Nephron (organoid): ENCODE measurements around the gene OSER1.

Experiments
- H3K27ac Mint-ChIP-seq, 3 experiments: 2 replicates each; pipeline ENCODE4 v1.8.0; 2020; ENCODE audit warnings: mixed read lengths in 3 of 3, mild to moderate bottlenecking in 2 of 3, moderate library complexity in 1 of 3
- H3K27me3 Mint-ChIP-seq: 2 replicates; pipeline ENCODE4 v1.8.0; 2021; ENCODE audit warnings: low read depth, mild to moderate bottlenecking, moderate library complexity, mixed read lengths
- H3K36me3 Mint-ChIP-seq: 2 replicates; pipeline ENCODE4 v1.8.0; 2020; ENCODE audit warnings: low read depth, mixed read lengths
- H3K4me1 Mint-ChIP-seq: 2 replicates; pipeline ENCODE4 v1.8.0; 2020; ENCODE audit warnings: mixed read lengths
- H3K4me3 Mint-ChIP-seq, 3 experiments: 2 replicates each; pipeline ENCODE4 v1.8.0; 2020; ENCODE audit warnings: mild to moderate bottlenecking in 3 of 3, mixed read lengths in 3 of 3, moderate library complexity in 2 of 3
- H3K9me3 Mint-ChIP-seq: 2 replicates; pipeline ENCODE4 v1.8.0; 2020; ENCODE audit warnings: mixed read lengths
- TF ChIP-seq, protein P1 (sequence below), 3 experiments: fragments of 200-600 bp; sonication (generic); IDR thresholded peaks; one replicate each; pipeline ENCODE4 v1.5.0; 2021; ENCODE audit warnings: antibody characterized with exemption in 3 of 3; ENCODE audit not compliant: unreplicated experiment in 3 of 3

Gene OSER1

DNA sequence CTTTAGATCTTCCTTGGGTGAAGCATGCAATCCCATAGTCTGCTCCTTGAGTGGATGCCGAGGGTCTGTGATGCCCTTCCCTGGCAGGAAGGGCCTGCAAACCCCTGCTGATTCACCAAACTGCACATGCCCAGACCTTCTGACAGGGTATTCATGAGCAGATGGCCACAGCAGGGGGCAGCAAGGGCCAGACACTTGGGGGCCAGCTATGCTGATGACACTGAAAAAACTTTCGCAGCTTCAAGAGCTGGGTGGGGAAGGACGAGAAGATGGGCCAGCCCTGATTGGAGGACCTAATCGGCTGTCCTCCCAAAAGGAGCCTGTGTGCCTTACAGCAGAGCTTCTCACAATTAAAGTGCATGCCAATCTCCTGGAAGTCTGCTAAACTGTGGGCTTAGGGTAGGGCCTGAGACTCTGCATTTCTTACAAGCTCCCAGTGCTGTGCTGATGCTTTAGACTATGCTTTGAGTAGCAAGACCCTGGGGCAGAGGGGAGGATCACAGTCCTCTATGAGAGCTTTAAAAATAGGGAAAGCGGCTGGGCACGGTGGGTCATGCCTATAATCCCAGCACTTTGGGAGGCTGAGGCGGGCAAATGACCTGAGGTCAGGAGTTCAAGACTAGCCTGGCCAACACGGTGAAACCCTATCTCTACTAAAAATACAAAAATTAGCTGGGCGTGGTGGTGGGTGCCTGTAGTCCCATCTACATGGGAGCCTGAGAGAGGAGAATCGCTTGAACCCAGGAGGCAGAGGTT, 21.3 kb upstream of the OSER1 start:
- Mint-ChIP-seq H3K36me3 (no peaks in the 10 kb centered on the region), H3K4me1 (no peaks in the 10 kb centered on the region), H3K9me3 (no peaks in the 10 kb centered on the region), H3K27me3 (no peaks in the 10 kb centered on the region), H3K27ac (no peak overlapping the region), H3K4me3 (no peak overlapping the region)
- TF ChIP-seq, protein P1, sequence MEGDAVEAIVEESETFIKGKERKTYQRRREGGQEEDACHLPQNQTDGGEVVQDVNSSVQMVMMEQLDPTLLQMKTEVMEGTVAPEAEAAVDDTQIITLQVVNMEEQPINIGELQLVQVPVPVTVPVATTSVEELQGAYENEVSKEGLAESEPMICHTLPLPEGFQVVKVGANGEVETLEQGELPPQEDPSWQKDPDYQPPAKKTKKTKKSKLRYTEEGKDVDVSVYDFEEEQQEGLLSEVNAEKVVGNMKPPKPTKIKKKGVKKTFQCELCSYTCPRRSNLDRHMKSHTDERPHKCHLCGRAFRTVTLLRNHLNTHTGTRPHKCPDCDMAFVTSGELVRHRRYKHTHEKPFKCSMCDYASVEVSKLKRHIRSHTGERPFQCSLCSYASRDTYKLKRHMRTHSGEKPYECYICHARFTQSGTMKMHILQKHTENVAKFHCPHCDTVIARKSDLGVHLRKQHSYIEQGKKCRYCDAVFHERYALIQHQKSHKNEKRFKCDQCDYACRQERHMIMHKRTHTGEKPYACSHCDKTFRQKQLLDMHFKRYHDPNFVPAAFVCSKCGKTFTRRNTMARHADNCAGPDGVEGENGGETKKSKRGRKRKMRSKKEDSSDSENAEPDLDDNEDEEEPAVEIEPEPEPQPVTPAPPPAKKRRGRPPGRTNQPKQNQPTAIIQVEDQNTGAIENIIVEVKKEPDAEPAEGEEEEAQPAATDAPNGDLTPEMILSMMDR (IDR thresholded peaks at IDR 0.05; ENCODE audit: unreplicated experiment in 3 of 3), result no peak

DNA sequence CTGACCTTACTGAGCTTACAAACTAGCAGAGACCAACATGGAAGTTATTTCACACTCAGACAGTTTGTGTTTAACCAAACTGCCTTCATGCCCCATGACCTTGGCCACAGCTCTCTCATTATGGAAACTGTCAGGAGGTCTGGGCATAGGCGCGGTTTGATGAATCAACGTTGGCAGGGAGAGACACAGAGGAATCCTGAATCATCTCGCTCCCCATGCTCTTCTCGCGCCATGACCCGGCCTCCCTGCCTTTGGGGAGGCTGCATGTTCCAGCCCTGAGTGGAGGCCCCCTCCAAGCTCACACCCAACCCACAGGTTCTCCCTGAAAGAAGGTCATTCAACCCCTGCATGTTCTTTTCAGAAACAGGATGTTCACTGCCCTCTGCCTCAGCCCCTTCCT, 20.6 kb upstream of the OSER1 start:
- Mint-ChIP-seq H3K9me3 (no peaks in the 10 kb centered on the region), H3K27ac (no peak overlapping the region), H3K27me3 (no peaks in the 10 kb centered on the region), H3K4me1 (no peaks in the 10 kb centered on the region), H3K4me3 (no peak overlapping the region), H3K36me3 (no peaks in the 10 kb centered on the region)
- TF ChIP-seq, protein P1 (IDR thresholded peaks at IDR 0.05; ENCODE audit: unreplicated experiment in 3 of 3), result no peak

DNA sequence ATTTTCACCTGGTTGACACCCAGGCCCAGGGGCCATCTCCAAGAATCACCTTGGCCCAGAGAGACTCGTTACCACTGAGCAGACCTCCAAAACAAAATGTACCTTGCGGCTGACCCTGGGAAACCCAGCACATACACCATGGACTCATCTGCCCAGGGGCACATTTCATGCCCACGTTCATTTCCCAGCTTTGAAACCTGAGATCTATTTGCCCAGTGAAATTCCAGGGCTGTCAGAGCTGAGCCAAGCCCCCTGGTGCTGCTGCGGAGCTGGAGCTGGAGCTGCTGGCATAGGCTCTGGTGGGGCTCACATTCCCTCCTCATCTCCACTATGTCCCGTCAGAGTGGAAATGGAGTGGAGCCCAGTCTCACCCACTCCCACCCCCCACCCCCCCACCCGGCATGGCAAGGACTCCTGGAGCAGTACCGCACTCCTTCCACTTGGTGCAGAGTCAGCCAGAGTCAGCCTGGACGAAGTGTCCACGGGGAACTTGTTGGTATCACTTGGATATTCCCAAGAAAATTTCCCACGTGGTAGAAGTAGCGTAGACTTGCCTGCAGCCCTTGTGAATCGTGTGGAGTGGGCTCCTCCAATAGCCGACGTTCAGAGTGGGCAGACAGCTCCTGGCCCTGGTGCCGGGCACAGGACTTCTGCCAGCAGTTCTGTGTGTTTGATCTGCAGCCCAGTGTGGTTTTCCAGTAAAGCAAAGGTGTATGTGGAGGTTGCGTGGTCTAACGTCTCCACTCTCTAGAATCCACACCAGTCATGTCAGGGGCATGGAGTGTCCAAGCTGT, 18.1 kb upstream of the OSER1 start:
- H3K9me3 Mint-ChIP-seq, result no peaks in the 10 kb centered on the region
- H3K27me3 Mint-ChIP-seq, result no peaks in the 10 kb centered on the region
- no peaks in the 10 kb centered on the region for H3K36me3 Mint-ChIP-seq
- H3K27ac Mint-ChIP-seq, result no peak overlapping the region
- TF ChIP-seq, protein P1 (IDR thresholded peaks at IDR 0.05; ENCODE audit: unreplicated experiment in 3 of 3), result no peak
- H3K4me3 Mint-ChIP-seq, result no peak overlapping the region
- no peaks in the 10 kb centered on the region for H3K4me1 Mint-ChIP-seq

DNA sequence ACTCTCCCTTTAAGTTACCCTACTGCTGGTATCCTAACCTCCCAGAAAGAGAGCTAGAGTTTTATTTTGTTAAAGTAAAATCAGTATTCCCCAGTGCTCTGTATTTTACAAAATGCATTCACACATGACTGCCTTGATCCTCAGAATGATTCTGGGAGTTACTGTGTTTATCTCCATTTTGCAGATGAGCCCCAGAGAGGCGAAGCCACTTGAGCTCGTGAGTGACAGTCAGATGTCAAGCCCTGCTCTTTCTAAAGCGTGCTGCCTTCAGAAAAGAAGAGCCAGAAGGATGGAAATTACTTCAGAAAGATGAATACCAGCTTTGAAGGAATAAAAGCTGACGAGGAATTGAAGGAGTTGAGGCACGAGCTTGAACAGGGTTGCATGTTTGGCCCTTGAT, 14.1 kb upstream of the OSER1 start:
- no peaks in the 10 kb centered on the region for H3K9me3 Mint-ChIP-seq
- H3K4me3 Mint-ChIP-seq, result no peak overlapping the region

DNA sequence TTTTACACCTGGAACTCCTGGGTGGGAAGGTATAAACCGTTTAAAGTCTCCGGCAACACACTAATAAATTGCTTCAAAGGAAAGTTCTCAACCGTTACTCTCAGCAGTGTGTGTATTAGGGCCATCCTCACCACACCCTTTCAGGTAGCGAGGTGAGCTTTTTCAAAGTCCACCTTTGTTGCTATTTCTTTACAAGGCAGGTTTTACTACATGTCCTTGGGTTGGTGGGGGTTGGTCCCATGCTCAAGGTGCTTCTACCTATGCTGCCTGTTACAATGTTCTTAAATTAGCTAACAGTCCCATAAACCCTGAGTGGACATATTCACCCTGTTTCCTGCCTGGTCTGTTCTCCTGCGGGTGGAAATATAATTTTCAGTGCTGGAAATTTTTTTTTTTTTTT, 13.2 kb upstream of the OSER1 start:
- H3K9me3 Mint-ChIP-seq, result no peaks in the 10 kb centered on the region
- TF ChIP-seq, protein P1 (IDR thresholded peaks at IDR 0.05; ENCODE audit: unreplicated experiment in 3 of 3), result no peak
- no peaks in the 10 kb centered on the region for H3K27me3 Mint-ChIP-seq
- H3K27ac Mint-ChIP-seq, result no peak overlapping the region
- H3K36me3 Mint-ChIP-seq, result no peaks in the 10 kb centered on the region
- H3K4me1 Mint-ChIP-seq, result no peaks in the 10 kb centered on the region
- H3K4me3 Mint-ChIP-seq, result no peak overlapping the region

More for the DNA sequence above, 14.1 kb upstream of the OSER1 start:
- H3K4me1 Mint-ChIP-seq, result no peaks in the 10 kb centered on the region
- H3K36me3 Mint-ChIP-seq, result no peaks in the 10 kb centered on the region
- no peaks in the 10 kb centered on the region for H3K27me3 Mint-ChIP-seq
- H3K27ac Mint-ChIP-seq, result no peak overlapping the region
- TF ChIP-seq, protein P1 (IDR thresholded peaks at IDR 0.05; ENCODE audit: unreplicated experiment in 3 of 3), result no peak
